ENCODE data around the gene GSTO1.

The GSTO1 gene

GRCh38 chr10:104304927-104305326 lies 50.2 kb downstream of the GSTO1 start:
- no peak overlapping the region; the same call in 1 of the 2 replicates for H3K27ac ChIP-seq
- TF ChIP-seq CTCF (conservative IDR thresholded peaks at IDR 0.05; ENCODE audit: low read depth) = no peak
- no peak for DNase-seq (ENCODE audit: low spot score)
- POLR2A ChIA-PET (ENCODE audit: low non-redundant PET) = no interaction called here
- CTCF ChIA-PET = interaction anchor here (0.6 to 5.7 kb wide), 12 partner anchors 12 to 52 kb away, joined by 3 to 42 read pairs (median 6); partner anchors contain the start of genes CFAP58 and ITPRIP

- TF ChIP-seq CTCF (conservative IDR thresholded peaks at IDR 0.05; ENCODE audit: low read depth) = no peak
- DNase-seq (ENCODE audit: low spot score) = no peak
- CTCF ChIA-PET = interaction anchor here (0.9 to 5.7 kb wide), 8 partner anchors 10 to 119 kb away, joined by 3 to 42 read pairs (median 10); partner anchors contain the start of genes CFAP58 and ITPRIP
- POLR2A ChIA-PET (ENCODE audit: low non-redundant PET) = interaction anchor here (0.6 to 0.9 kb wide), 3 partner anchors 8 to 235 kb away, joined by 3 to 4 read pairs (median 4); no protein-coding TSS in a partner anchor
- peak overlapping the region; percentile 61 for H3K27ac ChIP-seq
Measured at GRCh38 chr10:104306897-104307296, 52.2 kb downstream of the GSTO1 start.

- TF ChIP-seq CTCF (conservative IDR thresholded peaks at IDR 0.05; ENCODE audit: low read depth) = no peak
- ChIA-PET CTCF (interaction anchor here (0.8 to 5.7 kb wide), 6 partner anchors 10 to 46 kb away, joined by 3 to 42 read pairs (median 12); partner anchors contain the start of genes CFAP58 and ITPRIP), POLR2A (ENCODE audit: low non-redundant PET) (interaction anchor here (0.9 kb wide), 1 partner anchor 9 kb away, joined by 4 read pairs; no protein-coding TSS in a partner anchor)
- DNase-seq (ENCODE audit: low spot score) = no peak
- H3K27ac ChIP-seq = peak overlapping the region; percentile 61
Measured at GRCh38 chr10:104307576-104308438, 53.1 kb downstream of the GSTO1 start.

GRCh38 chr10:104308439-104308903 lies 53.8 kb downstream of the GSTO1 start:
- no peak for TF ChIP-seq CTCF (conservative IDR thresholded peaks at IDR 0.05; ENCODE audit: low read depth)
- no peak overlapping the region for H3K27ac ChIP-seq
- ChIA-PET POLR2A (ENCODE audit: low non-redundant PET) (no interaction called here), CTCF (interaction anchor here (5.7 kb wide), 1 partner anchor 16 kb away, joined by 42 read pairs; no protein-coding TSS in a partner anchor)
- DNase-seq (ENCODE audit: low spot score) = no peak

- POLR2A ChIA-PET (ENCODE audit: low non-redundant PET) = no interaction called here
- CTCF ChIA-PET = interaction anchor here (0.5 to 1.0 kb wide), 3 partner anchors 11 to 18 kb away, joined by 3 to 4 read pairs (median 3); no protein-coding TSS in a partner anchor
- no peak for TF ChIP-seq CTCF (conservative IDR thresholded peaks at IDR 0.05; ENCODE audit: low read depth)
- DNase-seq (ENCODE audit: low spot score) = no peak
- peak overlapping the region; percentile 82 for H3K27ac ChIP-seq
Measured at GRCh38 chr10:104309980-104310978, 55.6 kb downstream of the GSTO1 start.
